ENCODE results near the gene FSTL3. TPM values are rescaled to one million over a fixed set of nuclear protein-coding genes. Genes with fewer than 3 reads are reported as not detected.

The FSTL3 gene
- total RNA-seq, 1 experiment from 2014 or later: 6.8 TPM

- Histone ChIP-seq H3K27me3 (ENCODE audit: insufficient read depth, low read length) (no peaks in the 10 kb centered on the region), H3K79me2 (ENCODE audit: insufficient read depth, low read length) (no peaks in the 10 kb centered on the region), H3K27ac (ENCODE audit: insufficient read length, low read depth, low read length) (no peak overlapping the region), H4K5ac (ENCODE audit: insufficient read length, low read depth, low read length) (no peak overlapping the region), H4K8ac (replicated peaks; ENCODE audit: insufficient read length, low read depth, low read length) (no peak overlapping the region), H2AK5ac (ENCODE audit: insufficient read length, low read length) (no peak overlapping the region), H2BK20ac (ENCODE audit: low read depth, low read length, poor library complexity, severe bottlenecking) (no peak overlapping the region), H3K56ac (ENCODE audit: insufficient read length, low read depth, low read length) (no peak overlapping the region), H3K9ac (ENCODE audit: extremely low read depth, insufficient read length, low read length) (no peak overlapping the region), H2BK12ac (ENCODE audit: insufficient read length, low read depth, low read length) (no peak overlapping the region), H2BK5ac (ENCODE audit: insufficient read length, low read length) (no peak overlapping the region), H2BK120ac (ENCODE audit: low read depth, low read length, poor library complexity, severe bottlenecking) (no peak overlapping the region), H4K20me1 (ENCODE audit: control insufficient read depth, insufficient read depth, insufficient read length) (no peaks in the 10 kb centered on the region), H3K14ac (ENCODE audit: insufficient read depth, low read length) (no peak overlapping the region), H3K4me1 (ENCODE audit: insufficient read depth, low read length) (no peaks in the 10 kb centered on the region), H3K9me3 (ENCODE audit: control insufficient read depth, low read depth, low read length) (no peaks in the 10 kb centered on the region), H3K23ac (ENCODE audit: insufficient read length, low read depth, low read length) (no peak overlapping the region), H2AFZ (ENCODE audit: low read length) (no peak overlapping the region), H2BK15ac (ENCODE audit: low read depth, low read length) (no peak overlapping the region), H3K23me2 (ENCODE audit: insufficient read length, low read depth, low read length, poor library complexity, severe bottlenecking) (no peaks in the 10 kb centered on the region), H3K18ac (ENCODE audit: insufficient read length, low read depth, low read length) (no peak overlapping the region), H3T11ph (ENCODE audit: low read length) (no peak overlapping the region), H4K91ac (ENCODE audit: insufficient read length, low read depth, low read length) (no peak overlapping the region), H3K4ac (ENCODE audit: low read depth, low read length) (no peak overlapping the region), H3K4me2 (ENCODE audit: insufficient read depth, insufficient read length, low read length) (no peak overlapping the region), H3K79me1 (ENCODE audit: insufficient read depth, low read depth, low read length, poor library complexity, severe bottlenecking) (no peaks in the 10 kb centered on the region)
- TF ChIP-seq CTCF (conservative IDR thresholded peaks at IDR 0.05): no peak
- WGBS (ENCODE audit: extremely low coverage, insufficient read length, low lambda C conversion rate): no CpG with 5 or more reads among the region's 23 CpGs
- H3K27ac Mint-ChIP-seq: peak overlapping the region; percentile 46 to 94 (median 89); a peak in 6 of 7 replicates
- peaks cover 7 to 9% of the 10 kb centered on the region in 2 experiments; a peak in 3 of 4 replicates for H3K4me1 Mint-ChIP-seq
- H3K9me3 Mint-ChIP-seq: peaks cover 4 to 8% of the 10 kb centered on the region in 2 experiments; a peak in 4 of 5 replicates
- DNase-seq: no peak
- H3K36me3 Mint-ChIP-seq (ENCODE audit: insufficient read depth in 1 of 3, low read depth in 3 of 3): peaks cover 6 to 9% (median 8%) of the 10 kb centered on the region in 3 experiments; a peak in 6 of 7 replicates
- peaks cover 3% of the 10 kb centered on the region; the same call in 1 of the 2 replicates for H3K27me3 Mint-ChIP-seq (ENCODE audit: low read depth)
- peak overlapping the region in 1 of 2 experiments; percentile 29; a peak in 2 of 5 replicates for H3K4me3 Mint-ChIP-seq
Measured at GRCh38 chr19:718251-718951, 42.2 kb downstream of the FSTL3 start.

Measured in H9 (cell line).